Activated CD4-positive, alpha-beta T cell treated with anti-CD3 and anti-CD28 coated beads, Interleukin-2, amount 50 U/mL, for 4 hours (primary cell): ENCODE results near the gene PRODH2.
"Not testable (repeated sequence)": the region's sequence is repeated elsewhere in the genome, so short reads cannot be mapped to it uniquely, and the experiment has no call there.

Experiments used
- DNase-seq, 2 experiments: peaks; one replicate each; pipeline ENCODE4 v3.0.0-alpha.2; 2020

PRODH2 gene

DNA sequence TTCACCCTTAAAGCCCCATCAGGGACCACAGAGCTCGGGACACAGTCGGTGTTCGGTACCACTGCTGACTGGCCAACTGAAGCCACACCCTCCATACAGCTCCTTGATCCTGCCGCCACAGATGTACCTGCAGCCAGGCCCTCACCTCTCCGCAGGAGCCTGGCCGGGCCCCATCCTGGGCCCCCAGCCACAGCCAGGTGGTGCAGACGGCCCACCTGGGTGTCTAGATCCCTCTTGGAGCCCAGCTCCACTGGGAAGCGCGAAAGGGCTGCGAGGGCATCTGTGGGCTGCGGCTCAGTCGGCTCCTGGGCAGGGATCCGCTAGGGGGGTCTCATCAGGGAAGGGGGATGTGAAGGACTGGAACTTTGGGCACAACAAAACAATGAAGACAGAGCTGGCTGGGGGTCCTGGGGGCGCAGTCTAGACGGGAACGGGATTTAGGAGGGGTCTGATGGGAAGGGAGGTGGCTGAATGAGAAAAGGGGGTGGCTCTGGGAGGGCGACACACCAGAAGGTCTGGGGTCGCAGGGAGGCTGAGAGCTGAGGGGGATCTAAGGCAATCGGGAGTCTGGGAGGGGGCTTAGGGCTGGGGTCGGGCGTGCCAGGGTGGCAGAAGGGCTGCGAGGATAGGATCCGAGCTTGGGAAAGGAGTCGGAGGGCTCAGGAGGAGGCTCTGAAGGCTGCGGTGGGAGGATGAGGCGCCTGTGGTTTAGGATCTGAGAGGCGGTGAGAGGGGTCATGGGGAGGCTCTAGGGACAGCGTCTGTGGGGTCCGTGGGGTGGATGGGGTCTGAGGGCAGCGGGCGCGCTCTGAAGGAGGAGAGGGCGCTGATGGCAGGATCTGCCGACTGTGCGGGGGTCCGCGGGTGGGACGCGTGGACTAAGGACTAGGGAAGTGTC, 15.8 kb downstream of the PRODH2 start:
- no peak for DNase-seq

DNA sequence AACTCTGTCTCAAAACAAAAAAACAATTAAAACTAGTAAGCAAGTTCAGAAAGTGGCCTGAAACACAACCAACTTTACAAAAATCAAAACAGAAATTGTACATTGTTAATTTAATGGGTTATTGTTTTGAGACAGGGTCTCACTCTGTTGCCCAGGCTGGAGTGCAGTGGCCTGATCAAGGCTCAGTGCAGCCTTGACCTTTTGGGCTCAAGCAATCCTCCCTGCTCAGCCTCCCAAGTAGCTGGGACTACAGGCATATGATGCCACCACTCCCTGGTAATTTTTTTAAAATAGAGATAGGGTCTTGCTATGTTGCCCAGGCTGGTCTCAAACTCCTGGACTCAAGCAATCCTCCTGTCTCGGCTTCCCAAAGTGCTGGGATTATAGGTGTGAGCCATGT, 17.1 kb downstream of the PRODH2 start:
- DNase-seq, result not testable (repeated sequence)

DNA sequence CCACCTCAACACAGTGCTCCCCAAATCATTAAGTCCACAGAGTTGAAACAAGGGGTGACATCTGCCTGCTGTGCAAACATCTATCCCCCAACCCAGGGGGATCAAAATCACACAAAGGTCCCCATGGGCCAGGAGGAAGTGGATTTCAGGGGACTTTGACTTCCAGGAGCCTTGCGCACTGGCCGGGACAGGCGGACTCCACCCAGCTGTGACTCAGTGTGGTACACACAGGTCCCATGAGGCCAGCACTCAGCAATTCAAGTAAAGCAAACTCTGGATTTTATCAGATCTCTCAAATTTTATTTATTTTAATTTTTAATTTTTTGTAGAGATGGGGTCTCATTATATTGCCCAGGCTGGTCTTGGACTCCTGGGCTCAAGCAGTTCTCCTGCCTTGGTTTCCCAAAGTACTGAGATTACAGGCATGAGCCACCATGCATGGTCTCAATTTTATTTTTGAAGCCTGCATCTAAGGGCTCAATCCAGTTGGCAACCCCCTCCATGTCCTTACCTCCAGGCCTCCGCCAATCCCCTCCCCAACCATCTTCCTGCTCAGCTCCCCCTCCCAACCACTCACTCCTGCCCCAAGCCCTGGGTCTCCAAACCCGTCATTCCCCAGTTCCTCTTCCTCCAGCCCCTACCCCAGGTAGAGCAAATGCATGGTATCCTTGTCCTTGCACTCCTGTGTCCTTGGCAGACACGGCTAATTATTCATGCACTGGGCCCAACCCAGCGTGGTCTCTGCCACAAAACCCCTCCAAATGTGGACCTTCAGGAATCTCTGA, 19.1 kb downstream of the PRODH2 start:
- no peak for DNase-seq

DNA sequence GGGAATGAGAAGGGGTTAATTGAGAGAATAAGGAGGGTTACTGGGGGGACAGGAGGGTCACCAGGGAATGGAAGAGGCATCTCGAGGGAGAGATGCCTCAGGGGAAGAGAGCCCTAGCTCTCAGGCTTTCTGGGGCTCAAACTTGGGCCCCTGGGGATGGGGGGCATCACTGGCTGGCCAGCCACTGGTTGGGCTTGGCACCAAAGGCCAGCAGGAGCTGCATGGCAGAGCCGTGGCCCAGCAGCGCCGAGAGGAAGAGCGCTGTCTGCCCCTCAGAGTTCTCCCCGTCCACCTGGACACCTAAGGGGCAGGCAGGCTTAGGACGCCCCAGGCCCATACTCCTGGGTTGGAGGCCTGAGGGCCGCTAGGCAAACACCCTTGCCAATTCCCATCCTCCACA, 19.8 kb downstream of the PRODH2 start:
- DNase-seq, result no peak

DNA sequence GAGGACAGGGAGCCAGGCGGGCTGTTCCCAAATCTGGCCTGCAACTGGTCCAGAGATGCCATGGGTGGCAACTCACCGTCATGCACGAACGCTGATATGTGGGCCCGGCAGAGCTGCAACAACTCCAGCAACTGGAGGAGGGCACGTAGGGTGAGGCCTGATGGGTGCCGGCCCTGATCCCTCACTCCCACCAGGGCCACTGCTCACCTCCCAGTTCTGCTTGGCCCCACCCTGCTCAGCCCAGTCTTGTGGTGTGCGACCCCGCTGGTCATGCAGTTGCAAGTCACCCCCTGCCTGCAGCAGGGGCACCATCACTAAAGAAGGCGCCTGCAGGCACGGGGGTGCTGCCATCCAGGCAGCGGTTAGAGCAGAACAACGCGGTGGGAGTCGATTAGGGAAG, 20.3 kb downstream of the PRODH2 start:
- no peak for DNase-seq

DNA sequence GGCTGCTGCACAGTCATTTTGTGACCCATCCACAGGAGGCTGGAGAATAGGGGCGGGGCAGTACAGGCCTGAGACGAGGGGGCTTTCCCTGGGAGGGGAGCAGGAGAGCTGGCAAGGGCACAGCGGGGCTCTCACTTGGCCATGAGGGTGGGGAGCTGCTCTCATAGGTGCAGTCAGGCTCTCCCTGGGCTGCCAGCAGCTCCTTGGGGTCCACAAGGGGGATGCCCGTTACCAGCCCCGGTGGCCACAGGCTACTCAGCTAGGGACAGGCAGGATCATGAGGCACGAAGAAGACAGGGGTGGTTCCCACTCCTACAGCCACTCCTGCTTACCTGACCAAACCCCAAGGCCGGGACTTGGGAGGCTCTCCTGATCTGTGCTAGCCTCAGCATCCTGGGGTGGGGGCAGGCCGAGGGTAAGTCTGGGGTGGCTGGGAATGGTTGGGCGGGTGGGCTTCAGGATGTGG, 20.8 kb downstream of the PRODH2 start:
- no peak for DNase-seq

DNA sequence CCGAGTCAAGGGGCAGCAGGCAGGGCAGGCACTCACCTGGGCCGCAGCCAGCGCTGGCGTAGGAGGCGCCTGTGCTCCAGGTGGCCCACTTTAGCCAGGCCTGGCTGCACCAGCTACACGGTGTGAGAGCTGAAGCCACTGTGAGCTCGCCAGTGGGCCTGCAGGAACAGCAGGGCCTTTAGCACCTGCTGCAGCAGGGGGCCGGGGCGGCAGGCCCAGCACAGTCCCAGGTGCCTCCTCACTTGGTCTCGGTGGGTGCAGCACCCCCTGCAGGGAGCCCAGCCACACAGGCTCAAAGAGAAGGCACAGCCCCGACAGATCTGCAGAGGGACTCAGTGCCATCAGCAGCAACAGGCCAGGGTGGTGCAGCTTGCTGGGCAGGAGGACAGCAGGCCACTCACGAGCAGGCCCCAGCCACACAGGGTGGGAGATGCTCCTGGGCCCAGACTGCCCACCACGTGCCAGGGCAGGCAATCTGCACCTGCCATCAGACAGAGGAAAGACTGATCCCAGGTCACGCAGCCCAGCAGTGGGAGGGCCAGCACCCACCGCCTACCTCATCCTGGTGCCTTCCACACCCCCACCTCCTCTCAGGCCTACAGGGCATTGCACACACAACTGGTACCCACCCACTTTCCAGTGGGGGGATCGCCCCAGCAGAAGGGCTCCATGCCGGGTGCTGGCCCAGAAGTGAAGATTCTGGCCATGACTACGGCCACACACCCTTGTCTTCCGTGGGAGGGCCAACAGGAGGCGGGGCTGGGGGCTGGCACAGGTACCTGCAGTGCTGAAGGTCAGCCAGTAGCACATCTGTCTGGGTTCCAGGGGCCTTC, 21.4 kb downstream of the PRODH2 start:
- no peak for DNase-seq

DNA sequence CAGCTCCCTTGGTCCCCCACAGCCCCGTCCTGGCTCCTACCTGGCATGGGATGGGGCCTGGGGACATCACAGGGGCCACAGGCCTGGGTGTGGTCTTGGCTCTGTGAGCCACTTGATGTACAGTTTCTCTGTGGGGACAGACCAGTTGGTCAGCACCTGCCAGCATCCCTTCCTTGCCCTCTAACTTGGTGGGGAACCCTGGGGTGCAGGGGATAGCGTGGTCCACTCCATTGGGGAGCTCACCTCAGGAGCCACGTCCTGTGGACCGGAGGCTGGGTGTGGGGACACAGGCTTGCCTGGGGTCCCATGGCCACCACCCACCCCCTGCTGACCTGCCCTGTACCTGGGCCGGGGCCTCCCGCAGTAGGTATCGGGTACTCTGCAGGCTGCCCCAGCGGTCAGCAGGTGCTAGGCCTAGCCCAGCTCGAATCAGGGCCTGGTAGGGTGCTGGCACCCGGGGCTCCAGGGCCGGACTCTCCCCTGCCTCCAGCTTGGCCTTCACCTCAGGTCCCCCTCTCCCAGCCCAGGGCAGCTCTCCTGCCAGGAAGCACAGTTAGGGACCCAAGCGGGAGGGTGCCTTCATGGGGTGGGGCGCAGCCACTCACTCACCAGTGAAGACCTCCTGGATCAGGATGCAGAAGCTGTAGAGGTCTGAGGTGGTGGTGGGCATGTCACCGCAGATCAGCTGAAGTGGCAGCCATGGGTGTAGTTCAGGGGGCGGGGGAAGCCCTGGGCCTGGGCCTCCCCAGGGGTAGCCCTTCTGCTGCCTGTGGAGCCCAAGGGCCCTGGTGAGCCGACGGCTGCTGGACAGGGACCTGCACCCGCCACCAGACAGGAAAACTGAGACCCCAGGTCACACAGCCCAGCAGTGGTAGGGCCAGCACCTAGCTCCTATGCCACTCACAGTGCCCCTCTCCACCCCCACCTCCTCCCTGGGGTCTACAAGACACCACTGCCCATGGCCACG, 22.4 kb downstream of the PRODH2 start:
- no peak for DNase-seq

DNA sequence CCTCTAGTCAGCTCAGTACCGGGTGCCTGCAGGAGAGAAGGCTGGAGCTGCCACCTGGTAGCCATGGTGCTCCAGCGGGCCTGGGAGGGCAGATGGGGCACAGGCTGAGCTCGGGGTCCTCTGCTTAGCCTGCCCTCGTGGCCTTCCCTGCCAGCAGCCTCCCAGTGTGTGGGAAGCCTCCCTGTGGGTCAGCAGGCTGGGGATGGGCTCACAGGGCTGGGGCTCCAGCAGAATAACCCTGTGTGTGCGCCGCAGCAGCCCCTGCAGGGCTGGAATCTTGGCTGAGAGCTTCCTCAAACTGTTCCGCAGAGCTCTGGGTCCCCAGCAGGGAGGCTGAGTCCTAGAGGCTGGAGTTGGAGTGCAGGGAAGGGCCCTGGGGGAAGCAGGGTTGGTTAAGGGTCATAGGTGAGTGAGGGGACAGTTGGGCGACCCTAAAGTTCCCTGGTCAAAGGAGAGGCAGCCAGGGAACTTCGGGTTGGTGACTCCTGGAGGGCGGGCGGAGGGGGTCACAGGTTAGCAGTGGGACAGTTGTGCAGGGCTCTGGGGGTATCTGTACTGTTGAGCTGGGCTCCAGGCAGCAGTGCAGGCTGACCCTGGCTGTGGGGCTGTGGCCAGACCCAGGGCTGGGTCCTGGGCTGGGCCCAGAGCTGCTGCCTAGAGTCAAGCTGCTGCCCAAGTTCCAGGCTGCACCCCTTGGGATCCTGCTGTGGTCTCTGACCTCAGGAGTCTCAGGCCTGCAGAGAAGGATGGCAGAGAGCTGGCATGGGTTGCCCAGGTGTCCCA, 23.3 kb downstream of the PRODH2 start:
- DNase-seq, result no peak

DNA sequence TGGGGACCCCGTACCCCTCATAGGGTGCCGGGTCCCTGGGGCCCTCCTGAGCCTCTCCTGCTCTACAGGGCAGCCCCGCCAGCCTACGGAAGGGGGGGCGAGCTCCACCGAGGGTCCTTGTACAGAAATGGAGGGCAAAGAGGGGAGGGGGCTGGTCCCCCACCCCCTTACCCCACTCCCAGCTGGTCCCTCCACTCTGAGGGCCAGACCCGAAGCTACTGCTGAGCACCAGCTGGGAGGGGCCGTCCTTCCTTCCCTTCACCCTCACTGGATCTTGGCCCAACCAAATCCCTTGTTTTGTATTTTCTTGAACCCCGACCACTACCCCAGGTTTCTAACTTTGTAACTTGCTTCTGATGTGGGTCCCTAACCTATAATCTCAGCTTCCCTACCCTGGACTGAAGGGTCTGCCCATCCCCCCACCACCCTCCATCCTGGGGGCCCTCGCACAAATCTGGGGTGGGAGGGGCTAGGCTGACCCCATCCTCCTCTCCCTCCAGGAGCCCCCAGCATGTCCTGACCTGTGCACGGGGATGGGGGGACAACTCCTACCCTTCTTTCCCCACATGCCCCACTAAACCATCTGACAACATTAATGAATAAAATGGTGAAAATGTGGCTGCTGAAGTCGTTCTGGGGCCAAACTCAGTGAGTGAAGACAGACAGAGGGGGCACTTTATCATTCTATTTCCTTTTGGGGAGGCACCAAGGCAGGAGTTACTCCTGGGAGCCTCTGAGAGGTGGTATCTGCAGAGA, 24.3 kb downstream of the PRODH2 start:
- no peak for DNase-seq

DNA sequence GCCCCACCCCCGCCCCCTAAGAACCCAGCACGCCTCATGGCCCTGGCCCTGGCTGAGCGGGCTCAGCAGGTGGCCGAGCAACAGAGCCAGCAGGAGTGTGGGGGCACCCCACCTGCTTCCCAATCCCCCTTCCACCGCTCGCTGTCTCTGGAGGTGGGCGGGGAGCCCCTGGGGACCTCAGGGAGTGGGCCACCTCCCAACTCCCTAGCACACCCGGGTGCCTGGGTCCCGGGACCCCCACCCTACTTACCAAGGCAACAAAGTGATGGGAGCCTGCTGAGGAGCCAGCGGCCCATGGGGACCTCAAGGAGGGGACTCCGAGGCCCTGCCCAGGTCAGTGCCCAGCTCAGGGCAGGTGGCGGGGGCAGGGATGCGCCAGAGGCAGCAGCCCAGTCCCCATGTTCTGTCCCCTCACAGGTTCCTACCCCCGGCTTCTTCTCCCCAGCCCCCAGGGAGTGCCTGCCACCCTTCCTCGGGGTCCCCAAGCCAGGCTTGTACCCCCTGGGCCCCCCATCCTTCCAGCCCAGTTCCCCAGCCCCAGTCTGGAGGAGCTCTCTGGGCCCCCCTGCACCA, 25.3 kb downstream of the PRODH2 start:
- no peak for DNase-seq

DNA sequence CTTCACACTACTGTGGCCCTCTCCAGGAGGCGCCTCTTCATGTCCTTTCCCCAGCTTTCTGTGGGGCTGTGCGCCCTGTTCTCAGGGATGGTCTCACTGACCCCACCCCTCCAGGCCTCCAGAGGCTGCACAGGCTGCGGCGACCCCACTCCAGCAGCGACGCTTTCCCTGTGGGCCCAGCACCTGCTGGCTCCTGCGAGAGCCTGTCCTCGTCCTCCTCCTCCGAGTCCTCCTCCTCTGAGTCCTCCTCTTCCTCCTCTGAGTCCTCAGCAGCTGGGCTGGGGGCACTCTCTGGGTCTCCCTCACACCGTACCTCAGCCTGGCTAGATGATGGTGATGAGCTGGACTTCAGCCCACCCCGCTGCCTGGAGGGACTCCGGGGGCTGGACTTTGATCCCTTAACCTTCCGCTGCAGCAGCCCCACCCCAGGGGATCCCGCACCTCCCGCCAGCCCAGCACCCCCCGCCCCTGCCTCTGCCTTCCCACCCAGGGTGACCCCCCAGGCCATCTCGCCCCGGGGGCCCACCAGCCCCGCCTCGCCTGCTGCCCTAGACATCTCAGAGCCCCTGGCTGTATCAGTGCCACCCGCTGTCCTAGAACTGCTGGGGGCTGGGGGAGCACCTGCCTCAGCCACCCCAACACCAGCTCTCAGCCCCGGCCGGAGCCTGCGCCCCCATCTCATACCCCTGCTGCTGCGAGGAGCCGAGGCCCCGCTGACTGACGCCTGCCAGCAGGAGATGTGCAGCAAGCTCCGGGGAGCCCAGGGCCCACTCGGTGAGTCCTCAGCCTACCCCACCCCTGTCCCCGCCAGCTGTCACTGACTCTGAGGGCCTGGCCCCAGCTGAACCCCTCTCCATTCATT, 26.1 kb downstream of the PRODH2 start:
- DNase-seq, result no peak

DNA sequence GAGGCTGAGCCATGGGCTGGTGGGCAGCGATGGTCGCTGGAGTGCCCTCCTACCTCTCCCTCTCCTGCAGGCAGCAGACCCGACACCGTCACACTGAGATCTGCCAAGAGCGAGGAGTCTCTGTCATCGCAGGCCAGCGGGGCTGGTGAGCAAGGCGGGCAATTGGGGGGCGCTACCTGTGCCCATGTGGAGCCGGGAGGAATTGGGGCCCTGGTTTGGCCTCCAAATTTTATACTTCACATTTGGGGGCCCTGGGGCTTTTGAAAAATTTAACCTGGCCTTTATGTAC, 27.4 kb downstream of the PRODH2 start:
- DNase-seq, result no peak

DNA sequence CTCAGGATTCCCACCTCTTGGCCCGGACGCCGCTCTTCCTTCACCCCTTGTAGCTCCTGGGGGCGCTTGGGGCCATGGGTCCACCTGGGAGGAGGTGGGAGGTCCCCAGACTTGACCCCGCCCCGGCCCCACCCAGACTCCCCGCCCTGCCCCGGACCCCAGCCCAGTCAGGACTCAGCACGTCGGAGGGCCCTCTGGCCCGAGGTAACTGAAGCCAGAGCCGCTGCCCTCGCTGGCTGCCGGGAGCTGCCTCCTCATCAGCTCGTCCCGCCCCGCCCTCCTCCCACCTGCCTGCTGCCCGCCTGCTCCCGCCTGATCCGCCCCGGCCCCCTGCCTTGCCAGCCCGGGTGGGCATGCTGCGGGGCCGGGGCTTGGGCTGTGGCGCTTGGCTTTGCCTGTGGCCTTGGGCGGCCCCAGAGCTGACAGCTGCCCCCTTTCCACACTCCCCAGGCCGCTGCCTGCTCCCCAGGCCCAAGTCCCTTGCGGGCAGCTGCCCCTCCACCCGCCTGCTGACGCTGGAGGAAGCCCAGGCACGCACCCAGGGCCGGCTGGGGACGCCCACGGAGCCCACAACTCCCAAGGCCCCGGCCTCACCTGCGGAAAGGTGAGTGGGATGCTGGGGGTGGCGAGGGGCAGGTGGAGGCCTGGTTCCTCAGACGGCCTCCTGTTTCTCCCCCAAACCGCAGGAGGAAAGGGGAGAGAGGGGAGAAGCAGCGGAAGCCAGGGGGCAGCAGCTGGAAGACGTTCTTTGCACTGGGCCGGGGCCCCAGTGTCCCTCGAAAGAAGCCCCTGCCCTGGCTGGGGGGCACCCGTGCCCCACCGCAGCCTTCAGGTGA, 27.9 kb downstream of the PRODH2 start:
- no peak for DNase-seq

DNA sequence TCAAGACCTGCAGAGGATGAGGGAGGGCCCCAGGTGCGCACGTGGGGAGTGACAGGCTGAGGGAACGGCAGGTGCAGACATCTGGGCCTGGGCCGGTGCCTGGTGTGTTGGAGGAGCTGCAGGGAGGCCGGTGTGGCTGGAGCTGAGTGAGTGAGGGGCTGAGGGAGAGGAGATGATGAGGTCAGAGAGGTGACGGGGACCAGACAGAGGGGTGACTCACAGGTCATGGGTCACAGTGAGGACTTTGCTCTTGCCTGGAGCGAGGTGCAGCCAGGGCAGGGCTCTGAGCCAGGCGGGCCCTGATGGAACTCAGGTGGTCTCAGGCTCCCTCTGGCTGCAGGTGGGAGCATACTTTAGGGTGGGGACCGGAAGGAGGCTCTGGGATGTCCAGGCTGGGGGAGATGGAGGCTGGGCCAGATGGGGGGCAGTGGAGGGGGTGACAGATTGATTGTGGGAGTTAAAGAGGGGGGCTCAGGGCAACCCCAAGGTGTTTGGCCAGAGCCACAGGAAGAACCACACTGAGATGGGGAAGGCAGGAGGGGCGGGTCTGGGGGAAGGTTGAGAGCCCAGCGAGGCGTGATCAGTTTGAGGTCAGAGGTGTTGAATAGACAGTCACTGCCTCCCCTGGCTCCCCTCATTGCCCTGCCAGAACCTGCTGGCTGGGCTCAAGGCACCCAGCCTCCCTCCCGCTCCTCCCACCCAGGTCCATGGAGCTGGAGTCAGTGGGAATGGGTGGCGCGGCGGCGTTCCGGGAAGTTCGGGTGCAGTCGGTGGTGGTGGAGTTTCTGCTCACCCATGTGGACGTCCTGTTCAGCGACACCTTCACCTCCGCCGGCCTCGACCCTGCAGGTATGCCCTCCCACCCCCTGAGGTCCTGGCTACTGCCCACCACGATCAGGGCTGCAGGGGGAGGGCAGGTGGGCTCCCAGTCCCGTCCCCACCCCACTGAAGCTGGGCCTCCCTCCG, 28.9 kb downstream of the PRODH2 start:
- DNase-seq, result no peak

DNA sequence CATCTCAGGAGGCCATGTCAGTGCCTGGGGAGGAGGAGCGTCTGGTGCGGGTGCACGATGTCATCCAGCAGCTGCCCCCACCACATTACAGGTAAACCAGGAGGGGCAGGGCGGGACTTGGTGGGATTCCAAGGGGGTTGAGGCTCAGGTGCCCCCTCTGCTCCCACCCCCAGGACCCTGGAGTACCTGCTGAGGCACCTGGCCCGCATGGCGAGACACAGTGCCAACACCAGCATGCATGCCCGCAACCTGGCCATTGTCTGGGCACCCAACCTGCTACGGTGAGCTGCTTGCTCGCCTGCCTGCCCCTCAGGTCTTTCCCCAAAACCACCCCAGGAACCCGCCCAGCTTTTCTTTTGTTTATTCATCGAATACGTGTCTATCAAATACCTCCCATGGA, 30.1 kb downstream of the PRODH2 start:
- no peak for DNase-seq

DNA sequence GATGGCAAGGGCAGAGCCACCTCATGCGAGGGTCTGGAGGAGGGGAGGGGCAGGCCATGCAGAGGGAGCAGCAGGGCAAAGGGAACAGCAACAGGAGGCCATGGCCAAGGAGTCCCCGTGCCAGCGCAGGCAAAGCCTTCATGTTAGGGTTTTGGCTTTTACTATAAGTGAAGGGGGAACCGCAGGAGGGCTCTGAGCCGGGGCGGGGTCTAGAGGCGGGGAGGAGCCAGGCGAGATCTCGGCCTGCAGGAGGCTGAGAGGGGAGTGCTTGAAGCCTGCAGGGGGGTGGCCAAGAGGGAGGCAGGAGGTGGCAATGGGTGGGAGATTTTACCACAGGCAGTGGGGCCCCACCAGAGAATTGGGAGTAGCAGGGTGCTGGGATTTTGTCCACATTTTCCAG, 31.0 kb downstream of the PRODH2 start:
- DNase-seq, result no peak
